DMS53 (cell line): ENCODE measurements around the gene EXOC6B.

Experiments used
- DNase-seq: peaks from one replicate; lab custom pipeline; 2025; lab: John Stamatoyannopoulos, UW

EXOC6B gene

DNA sequence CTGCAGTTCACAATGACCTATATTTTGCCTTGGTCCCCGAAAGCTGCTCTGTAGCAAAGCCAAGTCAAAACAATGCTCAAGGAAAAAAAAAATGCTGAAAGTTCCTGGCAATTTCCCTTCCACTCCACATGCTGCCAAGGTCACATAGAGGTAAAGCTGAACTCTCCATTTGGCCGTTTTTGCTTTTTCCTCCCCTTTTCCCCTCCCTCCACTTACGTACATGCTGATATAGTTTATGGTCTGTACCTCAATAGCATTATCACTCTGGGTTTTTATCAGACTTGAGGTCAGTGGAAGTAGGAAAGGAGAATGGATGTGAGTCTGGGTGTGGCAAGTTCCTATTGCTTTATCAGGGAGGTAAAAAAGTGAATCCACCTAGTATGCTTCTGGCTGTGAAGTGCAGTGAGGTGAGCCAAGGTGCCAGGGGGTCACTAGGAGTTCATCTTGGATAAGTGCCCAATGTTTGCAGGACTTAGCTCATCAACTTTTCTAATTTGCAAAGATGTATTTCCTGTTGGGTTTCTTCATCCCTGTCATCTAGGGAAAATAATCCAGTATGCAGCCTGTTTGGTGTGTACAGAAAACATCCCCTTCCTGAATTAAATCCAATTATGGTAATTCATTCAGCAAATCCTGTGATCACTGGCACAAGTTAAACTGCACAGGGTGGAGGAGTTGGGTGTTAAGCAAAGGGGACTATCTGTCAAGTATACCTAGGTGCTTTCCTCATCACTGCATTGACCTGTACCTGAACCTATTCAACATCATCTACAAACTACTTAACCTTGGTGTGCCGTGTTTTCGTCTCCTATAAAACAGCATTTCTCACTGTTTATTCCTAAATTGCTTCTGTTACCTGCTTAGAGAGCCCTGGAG lies 553.8 kb downstream of the EXOC6B start:
- DNase-seq, result peak; percentile 39

DNA sequence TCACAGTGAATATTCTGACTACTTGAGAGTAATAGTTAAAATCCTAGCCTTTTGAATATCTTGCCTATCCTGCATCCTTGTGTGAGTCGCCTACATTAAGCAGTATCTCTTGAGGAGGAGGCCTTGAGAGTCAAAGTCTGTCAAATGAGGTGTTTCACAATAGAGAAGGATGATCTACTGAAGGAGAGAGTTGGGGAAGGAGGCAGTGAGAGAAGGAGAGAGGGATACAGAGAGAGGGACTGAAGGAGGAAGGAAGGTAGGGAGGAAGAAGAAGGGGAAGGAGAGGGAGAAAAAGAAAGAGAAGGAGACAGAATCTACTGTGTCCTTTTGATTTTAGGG lies 554.6 kb downstream of the EXOC6B start:
- DNase-seq, result no peak

DNA sequence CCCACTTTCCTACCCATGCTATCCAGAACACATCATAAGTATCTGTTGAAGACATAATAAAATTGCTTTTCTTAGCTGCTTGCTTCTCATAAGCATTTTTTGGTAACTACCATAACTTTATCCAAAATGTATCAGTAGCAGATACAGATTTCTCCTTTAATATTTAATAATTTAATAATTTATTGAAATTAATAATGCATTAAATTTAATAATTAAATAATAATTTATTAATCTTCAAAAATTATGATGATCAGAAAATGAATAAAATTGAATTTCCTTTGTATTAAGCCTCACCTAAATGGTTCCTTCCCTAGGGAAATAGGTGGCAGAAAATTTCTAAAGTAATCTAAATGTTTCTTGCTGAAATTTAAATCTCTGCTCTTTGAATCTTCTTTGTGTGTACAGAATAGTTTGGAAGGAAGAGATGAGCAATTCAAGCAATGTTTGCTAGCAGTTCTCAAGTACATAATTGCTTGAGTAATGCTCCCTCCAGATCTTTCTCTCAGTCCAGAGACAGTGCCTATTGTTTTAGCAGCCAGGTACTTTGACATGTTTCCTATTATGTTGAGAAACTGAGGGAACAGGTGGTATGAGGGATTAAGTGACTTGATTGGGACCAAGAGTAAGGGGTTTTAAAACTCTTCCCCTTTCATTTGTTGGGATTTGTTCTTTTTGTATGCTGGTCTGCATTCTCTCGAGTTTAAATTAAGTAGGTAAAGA lies 555.1 kb downstream of the EXOC6B start:
- DNase-seq, result no peak

DNA sequence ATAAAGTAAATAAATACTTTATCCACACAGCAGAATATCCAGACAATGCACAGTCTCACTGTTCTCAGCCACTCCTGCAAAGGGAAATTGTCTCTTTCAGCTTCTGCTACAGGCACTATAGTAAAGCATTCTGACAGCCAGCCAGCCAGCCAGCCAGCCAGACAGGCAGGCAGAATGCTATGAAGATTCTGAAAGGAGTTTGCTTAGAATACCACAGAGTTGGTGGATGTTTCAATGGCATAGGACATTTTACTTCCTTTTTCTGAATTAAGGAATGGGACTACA lies 562.1 kb downstream of the EXOC6B start:
- no peak for DNase-seq

DNA sequence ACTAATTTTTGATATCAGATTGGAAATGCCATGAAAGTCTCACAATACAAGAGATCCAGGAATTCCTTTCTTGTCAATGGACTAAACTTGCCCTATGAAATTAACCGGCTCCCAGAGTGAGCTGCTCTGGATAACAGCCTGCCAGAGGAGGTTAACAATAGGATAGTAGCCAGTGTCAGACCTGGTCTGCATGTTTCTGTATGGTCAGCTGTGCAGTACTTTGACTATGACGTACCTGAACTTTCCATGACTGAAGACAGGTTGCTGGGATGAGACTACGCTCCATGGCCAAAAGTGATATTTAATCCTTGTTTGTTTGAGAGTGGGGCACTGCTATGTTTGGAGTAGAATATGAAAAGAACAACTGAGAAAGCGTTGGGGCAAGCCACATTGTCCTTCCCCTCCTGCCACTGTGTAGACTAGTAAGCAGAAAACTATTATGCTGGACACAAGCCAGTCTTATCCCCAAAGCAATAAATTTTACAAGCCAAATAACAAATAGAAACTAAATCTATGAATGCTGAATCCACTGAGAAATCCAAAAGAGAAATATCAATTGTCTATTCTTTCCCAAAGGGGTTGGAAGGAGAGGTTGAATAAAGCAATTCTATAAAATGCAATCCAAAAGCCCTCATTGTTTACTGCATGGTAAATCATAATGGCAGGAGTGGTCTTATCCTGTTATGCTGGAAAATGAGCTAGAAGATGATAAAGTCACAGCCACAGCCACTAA lies 562.6 kb downstream of the EXOC6B start:
- DNase-seq, result no peak

DNA sequence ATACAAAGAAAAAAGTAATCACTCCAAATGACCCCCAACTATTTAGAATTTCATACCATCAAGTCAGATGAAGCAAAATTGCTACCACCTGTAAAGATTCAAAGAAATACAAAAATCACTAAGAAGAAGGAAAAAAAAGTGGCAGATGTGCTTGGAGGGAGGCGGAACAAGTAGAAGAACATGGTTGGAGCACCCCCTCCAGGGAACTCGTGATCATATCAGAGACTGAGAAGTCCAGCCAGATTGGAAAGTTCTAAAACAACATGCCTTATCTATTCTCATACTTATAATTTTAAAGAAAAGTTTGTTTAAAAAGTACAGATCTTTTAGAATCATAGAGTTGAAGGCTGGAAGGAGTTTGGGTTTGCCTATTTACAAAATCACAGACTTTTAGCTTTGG lies 564.8 kb downstream of the EXOC6B start:
- no peak for DNase-seq

DNA sequence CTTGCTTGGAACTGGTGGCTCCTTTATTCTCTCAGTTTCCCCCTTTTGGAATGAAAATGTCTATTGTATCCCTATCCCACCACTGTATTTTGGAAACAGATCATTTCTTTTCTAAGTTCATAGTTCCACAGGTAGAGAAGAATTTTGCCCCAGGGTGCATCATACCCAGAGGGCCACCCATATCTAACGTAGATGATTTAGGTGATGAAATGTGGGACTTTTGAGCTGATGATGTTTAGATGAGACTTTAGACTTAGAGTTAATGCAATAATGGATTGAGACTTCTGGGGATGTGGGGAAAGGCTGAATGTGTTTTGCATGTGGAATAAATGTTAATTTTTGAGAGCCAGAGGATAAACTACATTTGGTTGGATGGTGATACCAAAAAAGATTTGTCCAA lies 570.3 kb downstream of the EXOC6B start:
- DNase-seq, result no peak

DNA sequence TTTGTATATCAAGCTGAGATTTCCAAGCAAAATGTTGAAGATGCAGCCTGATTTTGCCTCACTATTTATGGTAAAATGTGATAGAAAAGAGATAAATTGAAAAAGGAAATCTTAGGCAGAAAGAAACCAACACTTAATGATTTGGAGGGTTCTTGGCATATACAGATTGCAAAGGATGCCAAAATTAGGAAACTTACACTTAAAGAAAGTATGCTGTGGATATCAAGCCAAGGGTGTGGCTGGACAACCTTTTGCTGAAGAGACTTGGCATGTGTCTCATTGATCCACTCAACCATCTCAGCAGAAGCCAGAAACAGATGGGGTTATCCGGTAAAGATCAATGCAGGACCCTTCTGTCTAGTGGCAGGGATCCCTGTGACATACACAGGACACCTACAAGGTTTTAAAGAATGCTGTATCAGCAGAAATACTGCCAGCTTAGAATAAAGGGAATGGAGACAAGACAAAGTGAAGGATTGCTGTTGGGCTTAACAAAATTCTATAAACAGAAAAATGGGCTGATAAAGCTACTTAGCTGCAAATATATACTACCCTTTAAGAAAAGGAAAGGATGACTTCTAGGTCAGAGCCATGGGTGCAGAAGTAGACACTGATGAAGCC lies 570.9 kb downstream of the EXOC6B start:
- DNase-seq, result no peak

DNA sequence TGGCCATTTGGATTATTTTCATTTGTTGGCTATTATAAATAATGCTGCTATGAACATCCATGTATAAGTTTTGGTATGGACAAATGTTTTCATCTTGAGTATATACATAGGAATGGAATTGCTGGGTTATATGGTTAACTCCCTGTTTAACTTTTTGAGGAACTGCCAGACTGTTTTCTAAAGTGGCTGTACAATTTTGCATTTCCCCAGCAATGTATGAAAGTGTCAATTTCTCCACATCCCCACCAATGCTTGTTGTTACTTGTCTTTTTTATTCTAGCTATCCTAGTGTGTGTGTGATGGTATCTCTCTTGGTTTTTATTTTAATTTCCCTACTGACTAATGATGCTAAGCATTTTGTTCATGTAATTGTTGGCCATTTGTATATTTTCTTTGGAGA lies 587.5 kb downstream of the EXOC6B start:
- no peak for DNase-seq

DNA sequence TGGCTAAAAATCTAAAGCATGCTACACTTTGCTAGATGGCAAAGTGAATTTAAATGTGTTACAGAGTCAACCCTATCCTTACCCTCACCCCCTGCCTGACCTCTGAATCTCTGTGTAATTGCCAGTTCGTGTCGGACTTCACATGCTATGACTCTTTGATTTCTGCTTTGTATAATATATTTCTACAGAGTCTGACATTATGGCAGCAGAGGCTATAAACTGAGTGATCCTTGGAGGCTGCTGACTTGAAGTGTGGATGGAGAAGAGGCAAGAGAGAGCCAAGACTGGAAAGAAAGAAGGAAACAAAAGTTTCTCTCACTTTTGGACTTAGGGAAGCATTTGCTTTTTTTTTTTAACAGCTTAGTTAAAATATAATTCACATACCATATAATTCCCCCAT lies 588.3 kb downstream of the EXOC6B start:
- no peak for DNase-seq

DNA sequence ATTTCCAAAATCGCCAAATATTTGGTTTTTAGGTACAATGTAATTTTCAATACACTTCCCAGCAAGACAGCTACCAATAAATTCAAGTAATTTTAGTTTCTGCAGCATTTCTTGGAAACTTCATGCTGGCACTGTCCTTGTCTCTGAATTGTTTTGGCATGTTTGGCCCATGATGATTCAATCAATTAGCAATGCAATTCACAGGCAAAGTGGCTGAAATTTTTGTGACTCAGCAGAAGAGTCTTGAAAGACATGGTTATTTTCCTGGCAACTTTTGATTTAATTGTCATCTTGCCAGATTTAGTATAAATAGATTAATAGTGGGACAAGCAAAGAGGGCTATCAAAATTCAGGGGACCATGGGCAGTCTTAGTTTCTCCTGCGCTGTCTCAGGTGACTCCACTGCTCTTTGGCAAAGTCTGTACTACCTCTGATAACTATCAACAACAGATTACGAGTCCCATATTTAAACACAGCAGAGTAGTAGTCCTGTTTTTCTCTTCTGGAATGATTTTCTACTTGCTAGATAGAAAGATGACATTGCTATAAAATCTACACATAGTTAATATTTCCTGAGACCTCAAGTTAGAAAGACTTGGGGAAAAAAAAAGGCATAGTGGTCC lies 589.3 kb downstream of the EXOC6B start:
- DNase-seq, result no peak

DNA sequence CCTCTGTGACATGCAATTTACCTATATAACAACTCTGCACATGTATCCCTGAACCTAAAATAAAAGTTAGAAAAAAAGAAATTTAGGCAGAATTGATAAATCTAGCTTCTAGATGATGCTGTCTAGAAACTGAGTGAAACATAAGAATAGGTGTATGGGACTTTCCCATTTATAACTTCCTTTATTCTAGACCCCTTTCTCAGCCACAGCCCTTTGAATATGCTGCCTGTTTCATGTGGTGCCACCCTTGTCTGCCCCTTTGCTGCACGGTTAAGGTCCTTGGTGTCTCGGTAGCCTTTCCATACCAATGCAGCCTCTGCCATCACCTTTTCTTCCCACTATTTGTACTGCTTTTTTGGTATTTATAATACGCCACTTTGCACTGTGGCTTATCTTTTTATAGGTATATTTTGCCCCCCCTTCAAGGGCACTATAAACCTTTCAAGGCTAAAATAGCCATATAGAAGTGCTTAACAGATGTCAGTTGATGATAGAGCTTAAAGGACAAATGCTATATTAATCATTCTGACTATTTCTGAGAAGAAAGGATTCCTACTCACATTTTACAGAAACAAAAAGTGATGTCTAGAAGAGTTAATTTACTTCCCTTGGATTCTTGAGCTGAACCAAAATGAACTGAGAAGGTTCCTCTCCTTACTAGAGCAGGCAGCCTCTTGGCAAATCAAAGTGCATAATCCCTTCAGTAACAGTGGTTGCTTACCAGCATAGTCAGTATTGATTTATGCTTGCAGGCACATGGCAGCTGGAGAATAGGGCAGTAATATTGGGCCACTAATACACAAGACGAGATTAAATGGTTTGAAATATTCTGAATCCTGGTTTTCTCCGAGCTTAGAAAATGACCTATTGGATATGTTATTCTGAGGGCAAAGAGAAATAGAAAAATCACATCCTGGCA lies 590.1 kb downstream of the EXOC6B start:
- DNase-seq, result no peak

DNA sequence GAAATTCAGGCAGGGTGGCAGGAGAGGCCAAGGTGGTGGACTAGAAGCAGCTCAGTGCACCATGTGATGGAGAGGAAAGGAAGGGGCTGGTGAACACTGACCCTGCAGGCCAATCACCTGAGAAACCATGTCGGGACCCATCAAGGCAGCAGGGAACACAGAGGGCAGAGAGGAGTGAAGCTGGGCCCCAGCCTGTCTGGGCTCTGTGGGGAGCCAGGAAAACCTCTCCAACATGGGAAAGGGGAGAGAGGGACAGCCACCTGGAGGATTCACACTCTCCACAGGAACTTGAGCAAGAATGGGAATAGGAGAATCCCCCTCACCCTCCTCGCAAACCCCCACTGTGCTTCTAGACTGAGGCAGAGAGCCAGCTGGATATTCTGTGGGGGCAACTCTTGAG lies 592.6 kb downstream of the EXOC6B start:
- no peak for DNase-seq

DNA sequence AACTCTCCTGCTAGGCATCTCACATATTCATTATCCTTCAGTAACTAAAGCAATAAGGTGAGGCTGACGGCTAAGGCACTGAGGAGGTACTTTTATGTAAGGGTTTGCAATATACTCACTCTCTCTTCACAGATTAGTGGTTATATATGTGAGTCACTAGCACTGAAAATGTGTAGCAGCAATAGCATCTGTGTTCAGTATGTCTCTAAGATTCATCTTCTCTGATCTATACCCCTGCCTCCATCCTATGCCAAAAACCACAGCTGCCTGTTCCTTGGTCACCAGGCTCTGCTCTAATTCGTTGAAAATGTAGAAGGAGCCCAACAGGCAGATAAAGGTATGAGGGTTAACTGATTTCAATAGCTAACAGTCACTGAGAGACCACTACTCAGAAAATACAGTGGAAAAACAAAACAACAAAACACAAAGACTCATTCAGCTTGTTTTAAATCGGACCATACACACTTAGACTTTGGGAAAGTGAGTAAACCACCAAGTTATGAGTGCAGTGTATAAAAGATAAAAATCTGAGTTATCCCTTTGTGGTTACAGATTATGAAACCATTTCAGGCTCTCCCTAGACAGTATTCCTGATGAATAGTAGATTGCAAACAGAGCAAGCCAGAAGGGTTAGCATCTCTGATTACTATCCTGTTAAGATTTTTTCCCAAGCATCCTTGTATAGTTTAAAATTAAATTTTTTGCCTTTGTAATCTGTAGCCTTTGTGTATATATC lies 602.8 kb downstream of the EXOC6B start:
- no peak for DNase-seq

DNA sequence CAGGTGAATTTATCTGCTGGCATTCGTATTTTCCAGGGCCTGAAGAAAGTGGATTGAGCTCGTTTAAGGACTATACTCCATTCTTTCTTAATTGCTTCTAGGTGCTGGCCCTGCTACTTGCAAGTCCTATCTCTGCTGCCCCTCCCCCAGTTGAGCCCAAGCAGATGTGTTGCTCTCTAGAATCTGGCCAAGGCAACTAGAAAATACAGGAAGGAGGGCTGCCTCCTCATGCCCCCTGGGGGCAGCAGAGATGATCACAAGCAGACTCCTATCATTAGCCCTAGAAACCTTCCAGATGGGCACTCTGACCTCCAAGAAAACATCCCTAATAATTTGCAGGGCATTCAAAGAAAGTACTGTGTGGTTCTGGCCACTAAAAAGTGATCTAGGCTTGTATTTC lies 605.7 kb downstream of the EXOC6B start:
- DNase-seq, result peak; percentile 36

DNA sequence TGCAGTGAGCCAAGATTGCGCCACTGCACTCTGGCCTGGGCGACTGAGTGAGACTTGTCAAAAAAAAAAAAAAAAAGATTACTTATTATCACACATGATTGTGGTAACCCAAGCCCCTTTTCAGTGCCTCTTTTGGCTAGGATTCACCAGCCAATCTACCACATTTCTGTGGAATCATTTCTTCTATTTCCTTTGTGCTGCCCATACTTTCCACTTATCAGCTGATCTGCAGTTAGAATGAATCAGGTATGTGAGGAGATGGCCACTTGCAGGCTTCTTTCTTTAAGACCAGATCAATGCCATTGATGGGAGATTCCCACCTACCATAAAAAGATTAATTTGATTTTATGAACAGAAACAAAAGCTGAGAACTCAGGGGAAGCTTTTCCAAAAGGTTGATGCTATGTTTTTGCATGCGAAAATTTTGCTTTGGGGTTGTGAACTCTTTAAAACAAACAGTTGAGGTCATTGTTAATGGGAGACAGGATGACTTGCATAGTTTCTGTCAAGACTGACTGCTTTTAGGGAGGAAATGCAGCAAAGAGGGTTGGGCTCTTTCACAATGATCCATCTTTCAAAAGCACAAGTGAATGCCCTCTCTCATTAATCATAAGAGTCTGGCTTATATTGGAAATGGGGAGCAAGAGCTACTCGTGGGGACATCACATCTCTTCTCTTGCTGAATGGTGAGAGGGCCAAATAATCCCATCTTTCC lies 611.2 kb downstream of the EXOC6B start:
- DNase-seq, result no peak

DNA sequence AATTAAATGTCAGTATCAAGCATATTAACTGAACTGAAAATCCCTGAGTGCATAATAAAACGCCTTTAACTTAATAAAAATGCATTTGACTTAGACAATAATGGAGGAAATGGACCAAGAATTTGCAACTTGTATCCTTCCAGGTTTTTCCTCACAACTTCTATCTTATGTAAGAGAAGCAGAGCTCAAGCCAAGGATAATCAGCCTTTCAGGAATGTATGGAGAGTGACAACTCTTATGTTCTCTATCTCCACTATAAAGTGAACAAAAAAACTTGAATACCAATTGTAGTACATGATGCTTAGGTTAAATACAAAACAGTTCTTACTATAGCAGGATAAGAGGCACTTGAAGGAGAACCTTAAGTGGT lies 613.4 kb downstream of the EXOC6B start:
- DNase-seq, result no peak

DNA sequence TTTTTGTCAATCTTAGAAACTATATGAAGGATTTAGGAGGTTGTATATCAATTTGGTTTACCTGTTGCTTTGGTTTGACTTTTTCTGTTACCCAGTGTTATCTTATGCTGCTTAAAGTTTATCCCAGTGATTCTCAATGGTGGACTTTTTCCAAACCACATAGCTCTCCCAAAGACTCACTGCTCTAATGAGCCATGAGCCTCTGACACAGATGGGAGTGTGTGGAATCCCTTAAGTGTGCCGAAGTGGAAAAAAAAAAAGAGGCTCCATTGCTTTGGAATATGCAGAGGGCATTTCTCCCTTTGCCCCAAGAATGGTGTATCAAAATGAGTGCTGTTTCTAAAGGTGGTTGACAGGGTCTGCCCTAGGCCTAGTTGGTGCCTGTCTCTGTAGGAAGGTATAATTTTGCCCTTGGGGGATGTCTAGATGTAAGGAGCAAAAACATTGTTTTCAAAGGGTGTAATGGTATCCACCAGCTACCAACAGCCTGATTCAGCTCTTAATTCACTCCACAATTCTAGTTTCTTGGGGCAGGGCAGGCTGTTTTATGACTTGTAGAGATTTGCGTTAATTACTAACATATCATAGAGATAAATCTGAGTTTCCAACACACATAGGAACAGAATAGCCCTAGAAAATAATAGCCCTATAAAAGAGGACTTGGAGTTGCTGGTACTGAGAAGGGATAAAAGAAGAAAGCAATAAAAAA lies 613.9 kb downstream of the EXOC6B start:
- no peak for DNase-seq

DNA sequence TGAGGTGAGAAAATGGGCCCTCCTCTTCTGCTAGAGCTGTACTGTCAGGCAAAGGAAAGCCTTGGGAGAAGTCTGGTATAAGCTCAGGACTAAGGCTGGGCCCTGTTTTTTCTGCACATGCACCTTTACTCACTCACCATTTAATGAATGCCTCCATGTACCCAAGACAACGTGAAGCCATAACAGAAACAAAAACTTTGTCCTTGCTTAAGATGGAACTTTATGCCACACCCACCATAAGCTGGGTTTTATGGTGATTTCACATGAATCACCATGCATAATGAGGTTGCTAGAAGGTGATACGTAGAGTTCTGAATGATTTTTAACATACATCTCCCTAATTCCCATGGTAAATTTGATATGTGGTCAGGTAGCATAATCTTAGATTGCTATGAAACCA lies 614.5 kb downstream of the EXOC6B start:
- DNase-seq, result no peak
